ENCODE results near the gene ALOX12B. TPM values are rescaled to one million over a fixed set of nuclear protein-coding genes. Genes with fewer than 3 reads are reported as not detected.

ALOX12B gene
- total RNA-seq, 1 donor from 2014 or later: not detected

Small RNA genes within 50 kb of the gene (small RNA-seq; reads per million reads assigned to genes)
- not detected for gene MIR4314

Other genes with a start within 250 kb of the ALOX12B start
- gene TMEM88, start 232.7 kb downstream of the ALOX12B start, total RNA-seq: 1.2 TPM
- 30.2 TPM for gene NAA38, start 230.2 kb downstream of the ALOX12B start, total RNA-seq
- 15.1 TPM for gene CYB5D1, start 229.7 kb downstream of the ALOX12B start, total RNA-seq
- 276 TPM for gene CHD3, start 198.9 kb downstream of the ALOX12B start, total RNA-seq
- 8.2 TPM for gene RNF227, start 171.4 kb downstream of the ALOX12B start, total RNA-seq
- 1.2 TPM for gene KCNAB3, start 157.9 kb downstream of the ALOX12B start, total RNA-seq
- 14.3 TPM for gene TRAPPC1, start 155.8 kb downstream of the ALOX12B start, total RNA-seq
- gene CNTROB, start 155.5 kb downstream of the ALOX12B start, total RNA-seq: 25.3 TPM
- under 0.01 TPM for gene GUCY2D, start 85.1 kb downstream of the ALOX12B start, total RNA-seq
- gene ALOX15B, start 48.7 kb downstream of the ALOX12B start, total RNA-seq: under 0.01 TPM
- gene ALOXE3, start 30.8 kb upstream of the ALOX12B start, total RNA-seq: 0.82 TPM
- 1.2 TPM for gene HES7, start 36.4 kb upstream of the ALOX12B start, total RNA-seq
- gene PER1, start 64.7 kb upstream of the ALOX12B start, total RNA-seq: 6.5 TPM
- 23.6 TPM for gene VAMP2, start 75.2 kb upstream of the ALOX12B start, total RNA-seq
- gene TMEM107, start 88.7 kb upstream of the ALOX12B start, total RNA-seq: 23.6 TPM
- 7.7 TPM for gene BORCS6, start 102.5 kb upstream of the ALOX12B start, total RNA-seq
- gene AURKB, start 122.9 kb upstream of the ALOX12B start, total RNA-seq: 3.7 TPM
- gene CTC1, start 160.3 kb upstream of the ALOX12B start, total RNA-seq: 9.8 TPM
- gene PFAS, start 161.6 kb upstream of the ALOX12B start, total RNA-seq: 22.8 TPM
- gene RANGRF, start 201.0 kb upstream of the ALOX12B start, total RNA-seq: 6.1 TPM
- gene SLC25A35, start 207.7 kb upstream of the ALOX12B start, total RNA-seq: 1.2 TPM
- gene ARHGEF15, start 222.5 kb upstream of the ALOX12B start, total RNA-seq: 0.41 TPM

Data from frontal cortex (tissue), 1 donor.